ENCODE results near the gene MFSD2A.

- no peak for TF ChIP-seq CTCF (IDR thresholded peaks at IDR 0.05)
- no peak for TF ChIP-seq POLR2A (IDR thresholded peaks at IDR 0.05; ENCODE audit: low read depth)
- no peak for TF ChIP-seq EP300 (IDR thresholded peaks at IDR 0.05)
These were observed 47.2 kb upstream of the MFSD2A start for GRCh38 chr1:39907528-39908453.

Measured in esophagus muscularis mucosa (tissue), 4 donors.